NCI-H1417 treated with DMSO at 0.1 percent for 48 hours (cell line): ENCODE measurements around the gene OR4D2.
"Not testable (repeated sequence)": the region's sequence is repeated elsewhere in the genome, so short reads cannot be mapped to it uniquely, and the experiment has no call there.

Experiments
- DNase-seq: peaks from one replicate; lab custom pipeline; 2025; lab: John Stamatoyannopoulos, UW

Gene OR4D2

DNA sequence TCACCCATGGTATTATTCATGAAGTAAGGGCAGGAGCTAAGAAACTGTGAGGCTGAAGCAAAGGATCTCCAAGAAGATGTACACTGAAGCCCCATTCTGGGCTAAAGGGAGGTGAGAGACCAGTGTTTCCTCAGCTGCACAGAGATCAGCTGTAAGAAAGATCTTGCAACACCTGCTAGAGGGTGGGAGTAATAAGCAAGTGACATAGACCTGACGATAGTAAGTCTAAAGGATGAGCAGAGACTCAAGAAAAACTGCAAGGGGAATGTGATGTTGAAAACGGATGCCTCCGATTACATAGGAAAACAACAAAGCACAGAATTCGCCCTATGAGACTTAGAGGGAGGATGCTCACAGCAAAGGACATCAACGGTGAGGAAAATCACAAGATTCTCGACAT, at the start of gene OR4D2:
Gene OR4D2 (plus strand): TSS at position 301 of the 400 bp plus-strand sequence. CDS start 2,674 bp downstream, outside the sequence.
- no peak for DNase-seq

DNA sequence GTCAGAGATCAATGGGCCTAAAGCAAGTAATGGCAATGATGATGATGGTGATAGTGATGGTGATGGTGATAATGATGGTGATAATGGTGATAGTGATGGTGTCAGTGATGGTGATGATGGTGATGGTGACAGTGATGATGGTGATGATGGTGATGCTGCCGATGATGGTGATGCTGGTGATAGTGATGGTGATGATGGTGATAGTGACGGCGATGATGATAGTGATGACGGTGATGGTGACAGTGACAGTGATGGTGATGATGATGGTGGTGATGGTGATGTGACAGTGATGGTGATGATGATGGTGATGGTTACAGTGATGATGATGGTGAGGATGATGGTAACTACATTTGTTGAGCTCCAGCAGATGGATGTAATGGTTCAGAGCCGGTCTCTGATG, 49.4 kb upstream of the OR4D2 start:
- no peak for DNase-seq

- no peak for DNase-seq
These were observed 47.3 kb upstream of the OR4D2 start for GRCh38 chr17:58119491-58119890.

- no peak for DNase-seq
These were observed 46.5 kb upstream of the OR4D2 start for GRCh38 chr17:58120195-58120822.

- DNase-seq, result no peak
These were observed 44.9 kb upstream of the OR4D2 start for GRCh38 chr17:58121925-58122324.

GRCh38 chr17:58127846-58128245, 38.9 kb upstream of the OR4D2 start:
- no peak for DNase-seq

DNA sequence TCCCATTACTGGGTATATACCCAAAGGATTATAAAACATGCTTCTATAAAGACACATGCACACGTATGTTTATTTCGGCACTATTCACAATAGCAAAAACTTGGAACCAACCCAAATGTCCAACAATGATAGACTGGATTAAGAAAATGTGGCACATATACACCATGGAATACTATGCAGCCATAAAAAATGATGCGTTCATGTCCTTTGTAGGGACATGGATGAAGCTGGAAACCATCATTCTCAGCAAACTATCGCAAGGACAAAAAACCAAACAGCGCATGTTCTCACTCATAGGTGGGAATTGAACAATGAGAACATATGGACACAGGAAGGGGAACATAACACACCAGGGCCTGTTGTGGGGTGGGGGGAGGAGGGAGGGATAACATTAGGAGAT, 34.1 kb upstream of the OR4D2 start:
- not testable (repeated sequence) for DNase-seq

GRCh38 chr17:58136669-58137279, 30.0 kb upstream of the OR4D2 start:
- no peak for DNase-seq

GRCh38 chr17:58141505-58141904, 25.3 kb upstream of the OR4D2 start:
- DNase-seq, result no peak

- DNase-seq, result not testable (repeated sequence)
These were observed 23.4 kb upstream of the OR4D2 start for GRCh38 chr17:58143335-58143734.

GRCh38 chr17:58144801-58145200, 22.0 kb upstream of the OR4D2 start:
- DNase-seq, result no peak

DNA sequence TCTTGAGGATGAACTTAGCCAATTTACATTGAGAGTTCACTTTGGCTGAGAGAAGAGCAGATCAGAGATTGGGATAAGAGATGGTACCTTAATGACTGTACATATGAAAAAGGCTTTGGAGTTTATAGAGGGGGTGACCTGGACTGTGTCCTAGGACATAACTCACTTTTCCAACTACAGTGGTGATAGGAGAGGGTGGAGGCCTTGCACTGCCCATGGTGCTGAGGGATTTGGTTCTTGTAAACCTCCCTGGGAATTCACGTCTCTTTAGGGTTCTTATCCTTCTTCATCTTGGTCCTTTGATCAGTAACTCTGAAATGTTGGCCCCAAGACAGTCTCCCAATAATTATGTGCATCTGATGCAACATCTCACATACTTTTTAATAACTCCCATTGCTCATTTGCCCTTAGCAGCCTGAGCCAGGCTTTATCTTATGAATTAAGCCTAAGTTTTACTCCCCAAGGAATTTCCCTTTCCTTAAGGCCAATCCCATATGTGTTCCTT, 18.8 kb upstream of the OR4D2 start, which contains the start of gene OR4D1:
Gene OR4D1 (plus strand): TSS at position 455 of the 505 bp plus-strand sequence. CDS start 6,770 bp downstream, outside the sequence.
- DNase-seq, result no peak

- DNase-seq, result no peak
These were observed 18.2 kb upstream of the OR4D2 start for GRCh38 chr17:58148609-58149008.

GRCh38 chr17:58150394-58150793, 16.4 kb upstream of the OR4D2 start:
- DNase-seq, result no peak

DNA sequence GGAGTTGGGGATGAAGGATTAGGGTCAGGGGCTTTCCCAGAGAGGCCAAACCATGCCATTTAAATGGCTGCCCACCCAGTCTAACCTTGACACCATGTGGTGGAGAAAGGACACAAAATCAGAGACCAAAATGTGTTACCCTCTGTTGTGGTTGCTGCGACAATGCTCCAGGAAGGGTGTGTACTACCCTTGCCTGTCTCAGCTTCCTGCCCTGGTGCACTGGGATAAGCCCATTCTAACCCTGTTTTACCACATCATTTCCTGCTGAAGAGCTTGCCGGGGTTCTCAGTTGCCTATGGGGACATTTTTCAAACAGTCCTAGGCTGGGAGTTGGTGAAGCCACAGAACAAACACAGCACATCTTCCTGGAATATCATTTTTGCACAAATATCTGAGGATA, 13.7 kb upstream of the OR4D2 start:
- no peak for DNase-seq

GRCh38 chr17:58153671-58154070, 13.1 kb upstream of the OR4D2 start:
- no peak for DNase-seq

DNA sequence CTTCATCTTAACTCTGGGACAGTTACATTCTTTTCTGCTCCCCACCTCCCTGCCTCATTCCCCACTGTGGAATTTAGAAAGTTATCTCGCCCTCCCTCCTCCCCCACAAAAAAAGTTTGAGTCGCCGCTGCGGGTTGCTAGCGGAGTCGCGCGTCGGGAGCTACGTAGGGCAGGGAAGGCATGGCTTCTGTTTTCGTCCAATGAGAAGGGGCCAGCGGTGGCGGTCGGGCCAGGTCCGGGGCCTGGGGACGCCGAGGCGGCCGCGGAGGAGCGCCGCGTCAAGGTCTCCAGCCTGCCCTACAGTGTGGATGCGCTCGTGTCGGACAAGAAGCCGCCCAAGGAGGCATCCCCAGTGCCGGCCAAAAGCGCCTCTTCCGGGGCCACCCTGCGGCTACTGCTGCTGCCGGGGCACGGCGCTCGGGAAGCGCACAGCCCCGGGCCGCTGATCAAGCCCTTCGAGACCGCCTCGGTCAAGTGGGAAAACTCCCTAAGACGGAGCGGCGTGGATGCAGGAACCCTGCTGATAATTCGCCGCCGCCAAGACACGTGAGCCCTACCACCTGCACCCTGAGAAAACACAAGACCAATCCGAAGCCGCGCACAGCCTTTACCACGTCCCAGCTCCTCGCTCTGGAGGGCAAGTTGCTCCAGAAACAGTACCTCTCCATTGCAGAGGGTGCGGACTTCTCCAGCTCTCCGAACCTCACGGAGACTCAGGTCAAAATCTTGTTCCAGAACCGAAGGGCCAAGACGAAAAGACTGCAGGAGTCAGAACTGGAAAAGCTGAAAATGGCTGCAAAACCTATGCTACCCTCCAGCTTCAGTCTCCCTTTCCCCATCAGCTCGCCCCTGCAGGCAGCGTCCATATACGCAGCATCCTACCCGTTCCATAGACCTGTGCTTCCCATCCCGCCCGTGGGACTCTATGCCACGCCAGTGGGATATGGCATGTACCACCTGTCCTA, 9.7 kb upstream of the OR4D2 start:
- DNase-seq, result peak; percentile 21

- no peak for DNase-seq
These were observed 8.6 kb upstream of the OR4D2 start for GRCh38 chr17:58158181-58158580.

GRCh38 chr17:58161566-58161965, 5.2 kb upstream of the OR4D2 start:
- no peak for DNase-seq

- peak; percentile 27 for DNase-seq
These were observed 801 bp upstream of the OR4D2 start for GRCh38 chr17:58165981-58166380.

- DNase-seq, result no peak
These were observed 3.8 kb downstream of the OR4D2 start for GRCh38 chr17:58170622-58171021.

- DNase-seq, result peak; percentile 41
These were observed 5.7 kb downstream of the OR4D2 start for GRCh38 chr17:58172369-58173071.
